GM21786 (cell line): Measurements from ENCODE around the gene CSTF3.
"Not testable (repeated sequence)": the region's sequence is repeated elsewhere in the genome, so short reads cannot be mapped to it uniquely, and the experiment has no call there.

Source experiments
- ATAC-seq: cut with Tn5 transposase; IDR thresholded peaks from one replicate; pipeline ENCODE4 v1.9.1; 2021; ENCODE audit not compliant: unreplicated experiment

The CSTF3 gene

GRCh38 chr11:33161120-33162005 is at the start of gene CSTF3:
Gene CSTF3 (minus strand): TSS chr11:33161480. CDS start chr11:33161325, 155 bp downstream.
- peak; percentile 91 for ATAC-seq

- ATAC-seq, result no peak
Observed at GRCh38 chr11:33208150-33208549, 46.9 kb upstream of the CSTF3 start.

GRCh38 chr11:33207408-33207985 is 46.2 kb upstream of the CSTF3 start:
- no peak for ATAC-seq

- ATAC-seq, result no peak
Observed at GRCh38 chr11:33197915-33198727, 36.8 kb upstream of the CSTF3 start.

- no peak for ATAC-seq
Observed at GRCh38 chr11:33195462-33196173, 34.3 kb upstream of the CSTF3 start.

GRCh38 chr11:33194455-33194854 is 33.2 kb upstream of the CSTF3 start:
- ATAC-seq, result no peak

GRCh38 chr11:33191467-33191866 is 30.2 kb upstream of the CSTF3 start:
- no peak for ATAC-seq

GRCh38 chr11:33187998-33188722 is 26.9 kb upstream of the CSTF3 start:
- no peak for ATAC-seq

GRCh38 chr11:33185756-33186155 is 24.5 kb upstream of the CSTF3 start:
- ATAC-seq, result no peak

- ATAC-seq, result no peak
Observed at GRCh38 chr11:33182246-33182878, 21.1 kb upstream of the CSTF3 start.

- ATAC-seq, result no peak
Observed at GRCh38 chr11:33179348-33179803, 18.1 kb upstream of the CSTF3 start.

GRCh38 chr11:33178443-33179180 is 17.3 kb upstream of the CSTF3 start:
- ATAC-seq, result no peak

GRCh38 chr11:33177676-33178336 is 16.5 kb upstream of the CSTF3 start:
- no peak for ATAC-seq

GRCh38 chr11:33176760-33177159 is 15.5 kb upstream of the CSTF3 start:
- not testable (repeated sequence) for ATAC-seq

- ATAC-seq, result no peak
Observed at GRCh38 chr11:33172996-33173395, 11.7 kb upstream of the CSTF3 start.

- ATAC-seq, result no peak
Observed at GRCh38 chr11:33172345-33172744, 11.1 kb upstream of the CSTF3 start.

GRCh38 chr11:33171251-33171650 is 10.0 kb upstream of the CSTF3 start:
- no peak for ATAC-seq

GRCh38 chr11:33168709-33169200 is 7.5 kb upstream of the CSTF3 start:
- no peak for ATAC-seq
